GM19099 (cell line): ENCODE measurements around the gene RASAL2.

Source experiments
- POLR2A ChIP-seq: IDR thresholded peaks from 3 replicates; pipeline ENCODE4 v1.6.1; 2011; ENCODE audit warnings: low read depth; ENCODE audit not compliant: insufficient read length; ENCODE audit errors: extremely low read depth

Gene RASAL2

GRCh38 chr1:178353524-178353923 is 259.6 kb downstream of the RASAL2 start:
- TF ChIP-seq POLR2A: no peak

GRCh38 chr1:178354816-178355215 is 260.9 kb downstream of the RASAL2 start:
- TF ChIP-seq POLR2A: no peak

GRCh38 chr1:178356299-178356698 is 262.4 kb downstream of the RASAL2 start:
- no peak for TF ChIP-seq POLR2A

- no peak for TF ChIP-seq POLR2A
These were observed 264.6 kb downstream of the RASAL2 start for GRCh38 chr1:178358456-178358855.

GRCh38 chr1:178360421-178360820 is 266.5 kb downstream of the RASAL2 start:
- no peak for TF ChIP-seq POLR2A

- TF ChIP-seq POLR2A: no peak
These were observed 267.9 kb downstream of the RASAL2 start for GRCh38 chr1:178361847-178362246.

- no peak for TF ChIP-seq POLR2A
These were observed 268.8 kb downstream of the RASAL2 start for GRCh38 chr1:178362747-178363146.

- no peak for TF ChIP-seq POLR2A
These were observed 270.9 kb downstream of the RASAL2 start for GRCh38 chr1:178364782-178365181.

- no peak for TF ChIP-seq POLR2A
These were observed 273.2 kb downstream of the RASAL2 start for GRCh38 chr1:178367151-178367550.

GRCh38 chr1:178368208-178368607 is 274.3 kb downstream of the RASAL2 start:
- TF ChIP-seq POLR2A: no peak

GRCh38 chr1:178371235-178371634 is 277.3 kb downstream of the RASAL2 start:
- TF ChIP-seq POLR2A: no peak

- no peak for TF ChIP-seq POLR2A
These were observed 278.1 kb downstream of the RASAL2 start for GRCh38 chr1:178371933-178372388.

GRCh38 chr1:178374016-178374415 is 280.1 kb downstream of the RASAL2 start:
- no peak for TF ChIP-seq POLR2A

GRCh38 chr1:178376008-178376407 is 282.1 kb downstream of the RASAL2 start:
- TF ChIP-seq POLR2A: no peak

GRCh38 chr1:178379807-178380206 is 285.9 kb downstream of the RASAL2 start:
- TF ChIP-seq POLR2A: no peak

GRCh38 chr1:178382372-178382771 is 288.5 kb downstream of the RASAL2 start:
- TF ChIP-seq POLR2A: no peak

- no peak for TF ChIP-seq POLR2A
These were observed 291.8 kb downstream of the RASAL2 start for GRCh38 chr1:178385662-178386061.
